GM20431 (cell line): ENCODE measurements around the gene PTGIS.

Source experiments
- in situ Hi-C: fragments of 300-500 bp; cut with MseI, MboI; formaldehyde crosslinking; loops from one replicate; pipeline ENCODE4 v1.15.0; 2020; ENCODE audit warnings: low sequenced_read_pairs; ENCODE audit not compliant: unreplicated experiment

The PTGIS gene

DNA sequence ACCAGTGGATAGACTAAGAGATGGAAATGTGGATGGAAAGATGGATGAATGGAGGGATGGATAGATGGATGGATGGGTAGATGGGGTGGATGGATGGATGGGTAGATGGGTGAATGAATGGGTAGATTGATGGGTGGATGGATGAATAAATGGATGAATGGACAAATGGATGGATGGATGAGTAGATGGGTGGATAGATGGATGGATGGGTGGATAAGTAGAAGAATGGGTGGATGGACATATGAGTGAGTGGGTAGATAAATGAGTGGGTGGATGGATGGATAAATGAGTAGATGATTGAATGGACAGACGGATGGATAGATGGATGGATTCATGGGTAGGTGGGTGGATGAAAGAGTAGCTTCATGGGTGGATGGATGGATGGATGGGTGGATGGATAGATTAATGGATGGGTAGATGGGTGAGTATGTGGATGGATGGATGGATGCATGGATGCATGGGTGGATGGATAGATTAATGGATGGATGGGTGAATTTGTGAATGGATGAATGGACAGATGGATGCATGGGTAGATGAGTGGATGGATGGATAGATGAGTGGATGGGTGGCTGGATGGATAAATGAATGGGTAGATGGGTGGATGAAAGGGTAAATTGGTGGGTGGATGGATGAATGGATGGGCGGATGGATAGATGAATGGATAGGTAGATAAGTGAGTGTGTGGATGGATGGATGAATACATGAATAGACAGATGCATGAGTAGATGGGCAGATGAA, 56.0 kb downstream of the PTGIS start:
- in situ Hi-C loops, result loop anchor here (25.0 kb wide), 1 partner anchor 175 kb away; no protein-coding TSS in a partner anchor

- in situ Hi-C loops, result loop anchor here (25.0 kb wide), 1 partner anchor 173 kb away; no protein-coding TSS in a partner anchor
Observed at GRCh38 chr20:49510562-49511122, 57.3 kb downstream of the PTGIS start.

GRCh38 chr20:49508435-49509199, 59.3 kb downstream of the PTGIS start:
- in situ Hi-C loops, result loop anchor here (25.0 kb wide), 1 partner anchor 171 kb away; no protein-coding TSS in a partner anchor

- in situ Hi-C loops, result loop anchor here (25.0 kb wide), 1 partner anchor 171 kb away; no protein-coding TSS in a partner anchor
Observed at GRCh38 chr20:49507741-49508434, 60.0 kb downstream of the PTGIS start.

- in situ Hi-C loops, result loop anchor here (25.0 kb wide), 1 partner anchor 168 kb away; no protein-coding TSS in a partner anchor
Observed at GRCh38 chr20:49505518-49505917, 62.4 kb downstream of the PTGIS start.

DNA sequence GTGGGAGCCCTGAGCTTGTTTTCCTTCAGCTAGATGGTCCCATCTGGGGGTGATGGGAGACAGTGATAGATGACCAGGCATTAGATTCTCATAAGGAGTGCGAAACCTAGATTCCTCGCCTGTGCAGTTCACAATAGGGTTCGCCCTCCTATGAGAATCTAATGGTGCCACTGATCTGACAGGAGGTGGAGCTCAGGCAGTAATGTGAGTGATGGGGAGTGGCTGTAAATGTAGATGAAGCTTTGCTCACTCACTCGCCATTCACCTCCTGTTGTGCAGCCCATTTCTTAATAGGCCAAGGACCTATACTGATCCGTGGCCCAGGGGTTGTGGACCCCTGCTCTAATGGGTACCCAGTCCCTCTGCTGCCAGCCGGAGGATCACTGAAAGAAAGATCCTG, 64.8 kb downstream of the PTGIS start:
- in situ Hi-C loops, result loop anchor here (25.0 kb wide), 1 partner anchor 166 kb away; no protein-coding TSS in a partner anchor

- in situ Hi-C loops, result loop anchor here (25.0 kb wide), 1 partner anchor 165 kb away; no protein-coding TSS in a partner anchor
Observed at GRCh38 chr20:49501917-49502316, 66.0 kb downstream of the PTGIS start.

DNA sequence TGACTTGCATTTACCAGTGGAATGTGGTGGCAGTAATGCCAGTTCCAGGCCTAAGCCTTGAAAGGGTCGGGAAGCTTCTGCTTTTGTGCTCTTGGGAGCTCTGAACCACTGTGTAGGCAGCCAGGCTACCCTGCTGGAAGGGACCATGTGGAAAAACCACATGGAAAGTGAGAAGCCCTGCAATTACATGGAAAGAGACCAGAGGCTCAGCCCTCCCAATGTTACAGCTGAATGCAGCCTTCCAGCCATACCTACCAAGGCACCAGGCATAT, 70.6 kb downstream of the PTGIS start:
- in situ Hi-C loops, result no loop called here

DNA sequence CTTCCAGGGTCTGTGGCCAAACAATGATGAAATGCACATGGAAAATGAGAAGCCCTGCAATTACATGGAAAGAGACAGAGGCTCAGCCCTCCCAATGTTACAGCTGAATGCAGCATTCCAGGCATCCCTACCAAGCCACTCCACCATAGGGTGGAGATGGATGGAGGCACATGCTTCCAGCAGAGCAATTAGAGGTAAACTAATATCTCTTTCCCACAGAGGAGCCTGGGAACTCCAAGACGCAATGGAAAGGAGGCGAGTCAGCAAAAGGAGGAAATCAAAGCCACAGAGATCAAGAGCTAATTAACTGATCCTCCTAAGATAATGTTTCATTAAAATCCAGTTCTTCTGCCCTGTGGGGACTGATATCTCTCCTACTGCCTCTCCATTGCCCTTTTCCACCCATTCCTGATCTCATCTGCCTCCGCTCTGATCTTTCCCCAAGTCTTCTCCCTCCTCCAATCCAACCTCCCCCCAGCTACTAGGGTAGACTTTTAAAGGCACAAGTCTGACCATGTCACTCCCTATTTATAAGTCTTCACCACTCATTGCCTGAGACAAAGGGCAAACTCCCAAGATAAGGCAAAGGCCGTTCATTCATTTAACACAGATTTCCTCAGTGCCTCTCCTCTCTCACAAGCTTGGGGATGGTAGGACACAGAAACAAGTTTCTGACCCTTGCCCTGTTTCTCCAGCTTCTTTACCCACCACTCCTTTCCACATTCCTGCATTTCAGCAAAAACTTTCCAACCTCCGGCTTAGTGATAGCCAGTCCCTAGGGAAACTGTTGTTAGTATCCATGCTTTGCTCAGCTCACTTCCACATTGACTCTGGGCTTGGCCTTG, 71.2 kb downstream of the PTGIS start:
- in situ Hi-C loops, result no loop called here

GRCh38 chr20:49496043-49496442, 71.9 kb downstream of the PTGIS start:
- in situ Hi-C loops, result no loop called here

DNA sequence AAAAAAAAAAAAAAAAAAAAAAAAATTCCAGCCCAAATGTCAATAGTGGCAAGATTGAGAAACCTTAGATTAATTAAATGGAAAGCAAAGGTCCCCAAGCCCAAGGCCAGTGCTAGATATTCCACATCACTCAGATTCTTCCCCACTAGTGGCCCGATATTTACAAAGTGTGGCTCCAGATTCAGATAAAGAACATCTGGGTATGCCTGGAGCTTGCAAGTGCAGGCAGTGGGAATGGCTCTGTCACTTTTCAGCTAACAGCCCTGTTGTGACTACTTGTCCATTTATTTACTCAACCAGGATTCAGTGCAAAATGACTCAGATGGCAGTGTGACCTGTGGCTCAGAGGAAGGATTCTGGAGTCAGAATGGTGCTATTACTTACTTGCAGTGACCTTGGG, 77.2 kb downstream of the PTGIS start:
- in situ Hi-C loops, result no loop called here

GRCh38 chr20:49489688-49490087, 78.2 kb downstream of the PTGIS start:
- in situ Hi-C loops, result no loop called here

- in situ Hi-C loops, result no loop called here
Observed at GRCh38 chr20:49486064-49486463, 81.9 kb downstream of the PTGIS start.

GRCh38 chr20:49485563-49485962, 82.4 kb downstream of the PTGIS start:
- in situ Hi-C loops, result no loop called here

GRCh38 chr20:49484180-49485140, 83.5 kb downstream of the PTGIS start:
- in situ Hi-C loops, result no loop called here

- in situ Hi-C loops, result no loop called here
Observed at GRCh38 chr20:49483696-49484123, 84.2 kb downstream of the PTGIS start.

DNA sequence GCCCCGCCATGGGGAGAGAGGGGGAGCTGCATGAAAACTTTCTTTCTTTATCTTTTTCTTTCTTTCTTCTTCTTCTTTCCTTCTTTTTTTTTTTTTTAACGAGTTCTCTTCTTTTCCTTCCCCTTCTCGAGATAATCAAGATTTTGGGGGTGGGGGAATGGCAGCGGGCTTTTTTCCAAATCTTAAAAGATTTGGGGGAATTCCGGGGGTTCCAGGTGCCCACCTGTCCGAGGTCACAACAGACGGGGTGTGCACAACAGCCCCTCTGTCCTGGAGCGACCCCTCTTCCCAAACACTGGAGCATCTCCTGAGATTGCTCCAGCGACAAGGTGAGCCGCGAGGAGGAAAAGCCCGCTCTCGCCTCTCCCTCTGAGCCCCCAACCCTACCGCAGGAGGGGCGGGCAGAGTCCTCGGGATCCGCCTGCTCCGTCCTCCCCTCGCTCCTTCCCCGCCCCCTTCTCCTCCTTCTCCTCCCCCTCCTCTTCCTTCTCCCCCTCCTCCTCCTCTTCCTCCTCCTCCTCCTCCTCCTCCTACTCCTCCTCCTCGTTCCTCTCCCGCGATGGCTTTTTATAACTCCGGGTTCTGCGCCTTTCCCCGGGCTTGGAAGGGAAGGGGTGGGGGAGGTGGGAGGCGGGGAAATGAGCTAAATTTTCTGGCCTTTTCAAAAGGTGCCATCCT, 84.8 kb downstream of the PTGIS start:
- in situ Hi-C loops, result no loop called here

GRCh38 chr20:49482621-49483017, 85.3 kb downstream of the PTGIS start, which contains the start of gene KCNB1:
Gene KCNB1 (minus strand): TSS chr20:49482668. CDS start chr20:49482480, 188 bp downstream.
- in situ Hi-C loops, result no loop called here
